Spleen (tissue), 11 donors: ENCODE results near the gene KIF26B. TPM values are rescaled to one million over a fixed set of nuclear protein-coding genes. Genes with fewer than 3 reads are reported as not detected.

Experiments used
- DNase-seq: peaks from one replicate; pipeline ENCODE4 v3.0.0-alpha.2; 2020
- H3K27ac ChIP-seq, 8 donors: fragments of 200-600 bp; sonication (generic) in 7 of 8; 1 replicate in 4 of 8; 2 replicates in 4 of 8; pipeline versions ENCODE4 v1.5.0 to v1.8.0; 2016 to 2021; ENCODE audit warnings: inconsistent platforms in 4 of 8, mild to moderate bottlenecking in 4 of 8, moderate library complexity in 1 of 8
- H3K27me3 ChIP-seq, 7 donors: fragments of 200-600 bp; sonication (generic) in 6 of 7; replicated peaks in 1 of 7; 1 replicate in 4 of 7; 2 replicates in 3 of 7; pipeline versions ENCODE4 v1.5.0 to v1.8.0; 2016 to 2021; ENCODE audit warnings: inconsistent platforms in 3 of 7, mild to moderate bottlenecking in 1 of 7
- H3K36me3 ChIP-seq, 6 donors: fragments of 200-600 bp; sonication (generic) in 5 of 6; 1 replicate in 4 of 6; 2 replicates in 2 of 6; pipeline versions ENCODE4 v1.5.0 to v1.8.0; 2016 to 2021; ENCODE audit warnings: inconsistent platforms in 2 of 6
- H3K4me1 ChIP-seq, 6 donors: fragments of 200-600 bp; sonication (generic) in 5 of 6; 1 replicate in 3 of 6; 2 replicates in 3 of 6; pipeline versions ENCODE4 v1.5.0 to v1.8.0; 2016 to 2021; ENCODE audit warnings: inconsistent platforms in 3 of 6
- H3K4me3 ChIP-seq, 8 donors: fragments of 200-600 bp; sonication (generic) in 7 of 8; 1 replicate in 4 of 8; 2 replicates in 4 of 8; pipeline versions ENCODE4 v1.5.0 to v1.8.0; 2016 to 2021; ENCODE audit warnings: inconsistent platforms in 4 of 8, mild to moderate bottlenecking in 4 of 8, moderate library complexity in 2 of 8
- H3K9me3 ChIP-seq, 8 donors: fragments of 200-600 bp; sonication (generic) in 7 of 8; 1 replicate in 4 of 8; 2 replicates in 4 of 8; pipeline versions ENCODE4 v1.5.0 to v1.8.0; 2016 to 2021; ENCODE audit warnings: inconsistent platforms in 4 of 8
- POLR2A ChIP-seq, 3 donors: fragments of 450-650 bp; IDR thresholded peaks; one replicate each; pipeline ENCODE4 v1.5.1; 2017; ENCODE audit warnings: antibody characterized with exemption in 3 of 3, mild to moderate bottlenecking in 1 of 3
- POLR2AphosphoS5 ChIP-seq, 3 donors: sonication (generic); formaldehyde crosslinking; IDR thresholded peaks; one replicate each; pipeline ENCODE4 v1.5.1; 2017; ENCODE audit warnings: antibody characterized with exemption in 3 of 3
- whole genome bisulfite sequencing, 5 donors: extraction: QIAGEN DNeasy Blood & Tissue Kit in 3 of 5; methylation state at CpG; one replicate each; pipeline versions ENCODE4 v1.1.5 to v1.1.7; 2013 to 2018; 5-methylcytosine and 5-hydroxymethylcytosine counted together
- intact Hi-C: fragments of 100-400 bp; cut with DNase I; formaldehyde crosslinking; loops from one replicate; pipeline ENCODE4 v1.15.0; 2023; ENCODE audit warnings: low total_unique reads
- polyA plus RNA-seq, 3 donors: library from polyadenylated mRNA; stranded (reverse); fragments of 200-250 nt; gene quantifications; one replicate each; pipeline ENCODE4 v1.2.1, GENCODE V29; 2013
- total RNA-seq, 7 donors: library from RNA; depleted of rRNA in 3 of 7; stranded (reverse); fragments of >200 nt in 3 of 7; fragmentation: NEBNext Ultra II Directional in 4 of 7; extraction: Animal tissue kit (Norgen Biotek cat#: 25700) in 4 of 7; gene quantifications; one replicate each; pipeline versions ENCODE4 v1.1.0 to v1.2.1, GENCODE V29; 2016 to 2021
- TF ChIP-seq, protein P1 (sequence below), 11 experiments: fragments of 200-600 bp in 7 of 11; fragments of 450-650 bp in 4 of 11; sonication (generic) in 4 of 11; IDR thresholded peaks in 8 of 11; conservative IDR thresholded peaks in 3 of 11; 1 replicate in 7 of 11; 2 replicates in 4 of 11; pipeline versions ENCODE4 v1.4.0 to v1.8.0; 2016 to 2021; ENCODE audit warnings: antibody characterized with exemption in 11 of 11, inconsistent platforms in 4 of 11, mild to moderate bottlenecking in 1 of 11
- donor health status: healthy with polysubstance abuse.
- donor health status: DM: no; HTN: no; CAD: no; lungs with moderate emphysema.
- donor health status: DM: no; HTN: no; CAD: no.
- donor health status: Bipolar disorder and iron deficiency.
- donor health status: healthy.
- donor health status: DM: no; HTN: no; CAD: no.
- donor health status: DM: yes; HTN: yes; CAD: no.

Gene KIF26B
- total and polyA plus RNA-seq, 10 donors = 0.07 to 4.5 (median 0.60) TPM; not detected in 1

DNA sequence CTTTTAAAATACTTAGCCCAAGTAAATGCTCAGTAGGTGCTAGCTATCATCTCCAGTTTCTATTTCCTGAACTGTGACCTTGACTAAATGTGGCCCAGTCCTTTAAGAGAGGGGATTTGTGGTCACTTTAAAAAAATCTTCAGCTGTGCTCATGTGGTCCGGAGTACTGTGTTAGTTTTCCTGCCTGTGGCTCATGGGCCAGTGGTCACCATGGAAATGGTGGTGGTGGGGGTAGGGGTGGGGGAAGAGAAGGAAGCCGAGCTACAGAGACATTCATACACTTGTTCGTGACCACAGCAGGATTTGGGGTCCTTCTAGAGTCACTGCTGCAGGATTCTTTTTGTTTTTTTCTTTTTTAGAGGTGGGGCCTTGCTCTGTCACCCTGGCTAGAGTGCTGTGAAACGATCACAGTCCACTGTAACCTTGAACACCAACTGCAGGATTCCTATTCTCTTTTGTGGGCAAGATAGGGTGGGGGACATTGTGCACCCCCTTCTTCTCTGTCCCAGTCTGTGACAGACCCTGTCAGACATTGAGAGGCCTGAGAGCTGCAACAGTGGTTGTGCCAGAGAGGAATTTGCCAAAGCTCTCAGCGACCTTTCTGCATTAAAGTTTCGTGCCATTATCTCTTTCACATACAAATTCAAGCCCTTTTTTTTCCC is 25.8 kb downstream of the KIF26B start:
- H3K4me1 ChIP-seq = no peaks in the 10 kb centered on the region
- 26 to 39% (median 34%) methylated on average over 6 of the region's 6 CpGs for WGBS, 5 donors
- no peak for DNase-seq
- intact Hi-C loops = no loop called here
- H3K4me3 ChIP-seq = no peak overlapping the region
- no peak overlapping the region for H3K27ac ChIP-seq
- H3K27me3 ChIP-seq = no peaks in the 10 kb centered on the region
- no peaks in the 10 kb centered on the region for H3K36me3 ChIP-seq
- H3K9me3 ChIP-seq = no peaks in the 10 kb centered on the region
- TF ChIP-seq, protein P1, sequence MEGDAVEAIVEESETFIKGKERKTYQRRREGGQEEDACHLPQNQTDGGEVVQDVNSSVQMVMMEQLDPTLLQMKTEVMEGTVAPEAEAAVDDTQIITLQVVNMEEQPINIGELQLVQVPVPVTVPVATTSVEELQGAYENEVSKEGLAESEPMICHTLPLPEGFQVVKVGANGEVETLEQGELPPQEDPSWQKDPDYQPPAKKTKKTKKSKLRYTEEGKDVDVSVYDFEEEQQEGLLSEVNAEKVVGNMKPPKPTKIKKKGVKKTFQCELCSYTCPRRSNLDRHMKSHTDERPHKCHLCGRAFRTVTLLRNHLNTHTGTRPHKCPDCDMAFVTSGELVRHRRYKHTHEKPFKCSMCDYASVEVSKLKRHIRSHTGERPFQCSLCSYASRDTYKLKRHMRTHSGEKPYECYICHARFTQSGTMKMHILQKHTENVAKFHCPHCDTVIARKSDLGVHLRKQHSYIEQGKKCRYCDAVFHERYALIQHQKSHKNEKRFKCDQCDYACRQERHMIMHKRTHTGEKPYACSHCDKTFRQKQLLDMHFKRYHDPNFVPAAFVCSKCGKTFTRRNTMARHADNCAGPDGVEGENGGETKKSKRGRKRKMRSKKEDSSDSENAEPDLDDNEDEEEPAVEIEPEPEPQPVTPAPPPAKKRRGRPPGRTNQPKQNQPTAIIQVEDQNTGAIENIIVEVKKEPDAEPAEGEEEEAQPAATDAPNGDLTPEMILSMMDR (IDR thresholded peaks at IDR 0.05 in 8 of 11, conservative IDR thresholded peaks at IDR 0.05 in 3 of 11) = no peak
- TF ChIP-seq POLR2AphosphoS5 (IDR thresholded peaks at IDR 0.05) = no peak
- no peak for TF ChIP-seq POLR2A (IDR thresholded peaks at IDR 0.05)

DNA sequence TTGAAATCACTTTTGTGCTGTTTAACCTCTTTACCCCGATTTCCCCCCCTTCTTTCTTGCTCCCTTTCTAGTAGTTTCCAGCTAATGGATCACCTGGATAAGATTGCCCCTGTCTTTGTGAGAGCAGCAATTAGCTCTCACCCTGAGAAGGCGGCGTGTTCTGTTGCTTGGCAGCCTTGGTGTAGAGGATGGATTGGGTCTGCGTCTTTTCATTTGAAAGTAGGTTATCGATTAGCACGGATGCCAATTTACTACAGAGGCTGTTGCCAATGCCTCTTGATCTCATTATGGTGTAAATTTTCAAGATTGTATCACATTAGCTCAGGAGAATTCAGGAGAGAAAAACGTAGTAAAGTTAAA is 26.4 kb downstream of the KIF26B start:
- WGBS, 5 donors = 73 to 83% (median 79%) methylated on average over 7 of the region's 7 CpGs
- H3K27ac ChIP-seq = no peak overlapping the region
- H3K4me1 ChIP-seq = no peaks in the 10 kb centered on the region
- H3K9me3 ChIP-seq = no peaks in the 10 kb centered on the region
- intact Hi-C loops = no loop called here
- no peak for TF ChIP-seq POLR2AphosphoS5 (IDR thresholded peaks at IDR 0.05)
- TF ChIP-seq POLR2A (IDR thresholded peaks at IDR 0.05) = no peak
- TF ChIP-seq, protein P1 (IDR thresholded peaks at IDR 0.05 in 8 of 11, conservative IDR thresholded peaks at IDR 0.05 in 3 of 11) = no peak
- H3K36me3 ChIP-seq = no peaks in the 10 kb centered on the region
- H3K4me3 ChIP-seq = no peak overlapping the region
- no peak for DNase-seq
- H3K27me3 ChIP-seq = no peaks in the 10 kb centered on the region

DNA sequence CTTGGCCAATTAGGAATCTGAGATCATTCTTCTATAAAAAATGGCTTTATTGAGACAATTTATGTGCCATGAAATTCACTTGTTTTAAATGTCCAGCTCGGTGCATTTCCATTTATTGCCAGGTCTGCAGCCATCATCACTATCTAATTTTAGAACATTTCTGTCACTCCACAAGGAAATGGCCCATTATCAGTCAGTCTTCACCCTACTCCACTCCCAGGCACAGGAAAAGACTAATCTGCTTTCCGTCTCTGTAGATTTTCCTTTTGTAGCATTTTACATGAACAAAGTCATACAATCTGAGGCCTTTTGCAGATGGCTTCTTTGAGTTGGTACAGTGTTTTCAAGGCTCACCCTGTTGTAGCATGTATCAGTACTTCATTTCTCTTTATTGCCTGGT is 27.2 kb downstream of the KIF26B start:
- intact Hi-C loops = no loop called here
- H3K9me3 ChIP-seq = no peaks in the 10 kb centered on the region
- no peaks in the 10 kb centered on the region for H3K36me3 ChIP-seq
- no peak overlapping the region for H3K27ac ChIP-seq
- no peak for DNase-seq
- TF ChIP-seq POLR2A (IDR thresholded peaks at IDR 0.05) (no peak), POLR2AphosphoS5 (IDR thresholded peaks at IDR 0.05) (no peak)
- TF ChIP-seq, protein P1 (IDR thresholded peaks at IDR 0.05 in 8 of 11, conservative IDR thresholded peaks at IDR 0.05 in 3 of 11) = no peak
- no peak overlapping the region for H3K4me3 ChIP-seq
- H3K27me3 ChIP-seq = no peaks in the 10 kb centered on the region
- WGBS, 5 donors = 69 to 89% (median 75%) methylated on average over 2 of the region's 2 CpGs
- H3K4me1 ChIP-seq = no peaks in the 10 kb centered on the region

- Histone ChIP-seq H3K4me3 (no peak overlapping the region), H3K36me3 (no peaks in the 10 kb centered on the region), H3K9me3 (no peaks in the 10 kb centered on the region), H3K4me1 (no peaks in the 10 kb centered on the region), H3K27me3 (no peaks in the 10 kb centered on the region), H3K27ac (no peak overlapping the region)
- intact Hi-C loops = no loop called here
- TF ChIP-seq, protein P1 (IDR thresholded peaks at IDR 0.05 in 8 of 11, conservative IDR thresholded peaks at IDR 0.05 in 3 of 11) = no peak
- TF ChIP-seq POLR2A (IDR thresholded peaks at IDR 0.05) (no peak), POLR2AphosphoS5 (IDR thresholded peaks at IDR 0.05) (no peak)
- WGBS, 5 donors = 71 to 88% (median 80%) methylated on average over 3 of the region's 3 CpGs
- DNase-seq = no peak
Observed at GRCh38 chr1:245183429-245183828, 28.6 kb downstream of the KIF26B start.
